HG02623 (cell line): ENCODE measurements around the gene GABRB3.

Experiments
- ATAC-seq: cut with Tn5 transposase; IDR thresholded peaks from one replicate; pipeline ENCODE4 v1.9.1; 2021; ENCODE audit warnings: moderate library complexity; ENCODE audit not compliant: unreplicated experiment

GABRB3 gene

DNA sequence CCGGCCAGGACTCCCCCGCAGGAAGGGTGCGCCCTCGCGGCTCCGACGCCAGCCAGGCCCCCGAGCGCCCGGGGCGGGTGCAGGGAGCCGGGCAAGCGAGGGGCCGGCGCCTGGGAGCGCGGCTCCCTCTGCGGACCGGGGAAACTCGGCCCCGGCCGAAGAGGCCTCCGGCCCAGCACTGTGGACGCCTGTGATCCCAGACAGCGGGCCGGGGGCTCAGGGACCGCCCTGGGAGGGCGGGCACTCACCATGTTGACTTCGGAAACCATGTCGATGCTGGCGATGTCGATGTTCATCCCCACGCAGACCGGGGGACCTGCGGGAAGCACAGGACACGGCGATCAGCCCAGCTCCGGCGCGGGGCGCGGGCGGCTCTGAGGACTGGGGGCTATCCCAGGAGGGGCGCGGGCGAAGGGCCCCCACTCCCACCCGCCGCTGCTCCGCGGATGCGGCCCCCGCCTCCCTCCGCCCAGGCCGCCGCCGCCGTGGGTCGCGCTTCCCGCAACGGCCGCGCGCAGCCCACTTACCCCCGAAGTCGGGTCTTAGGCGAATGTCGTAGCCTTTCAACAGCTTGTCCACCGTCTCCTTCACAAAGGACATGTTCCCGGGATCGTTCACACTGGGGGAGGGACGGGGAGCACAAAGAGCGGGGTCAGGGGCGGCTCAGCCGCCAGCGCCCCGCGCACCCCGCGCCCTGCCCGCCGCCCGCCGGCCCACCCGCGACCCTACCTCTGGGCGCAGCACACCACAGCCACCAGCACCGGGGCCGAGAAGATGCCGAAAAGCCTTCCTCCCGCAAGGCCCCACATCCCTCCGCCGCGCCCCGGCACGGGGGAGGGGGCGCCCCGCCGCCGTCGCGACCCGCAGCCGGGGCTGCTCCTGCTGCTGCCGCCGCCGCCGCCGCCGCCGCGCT is at the start of gene GABRB3:
GABRB3 (minus strand) TSS at position 913 of the 913 bp plus-strand sequence.
- no peak for ATAC-seq

DNA sequence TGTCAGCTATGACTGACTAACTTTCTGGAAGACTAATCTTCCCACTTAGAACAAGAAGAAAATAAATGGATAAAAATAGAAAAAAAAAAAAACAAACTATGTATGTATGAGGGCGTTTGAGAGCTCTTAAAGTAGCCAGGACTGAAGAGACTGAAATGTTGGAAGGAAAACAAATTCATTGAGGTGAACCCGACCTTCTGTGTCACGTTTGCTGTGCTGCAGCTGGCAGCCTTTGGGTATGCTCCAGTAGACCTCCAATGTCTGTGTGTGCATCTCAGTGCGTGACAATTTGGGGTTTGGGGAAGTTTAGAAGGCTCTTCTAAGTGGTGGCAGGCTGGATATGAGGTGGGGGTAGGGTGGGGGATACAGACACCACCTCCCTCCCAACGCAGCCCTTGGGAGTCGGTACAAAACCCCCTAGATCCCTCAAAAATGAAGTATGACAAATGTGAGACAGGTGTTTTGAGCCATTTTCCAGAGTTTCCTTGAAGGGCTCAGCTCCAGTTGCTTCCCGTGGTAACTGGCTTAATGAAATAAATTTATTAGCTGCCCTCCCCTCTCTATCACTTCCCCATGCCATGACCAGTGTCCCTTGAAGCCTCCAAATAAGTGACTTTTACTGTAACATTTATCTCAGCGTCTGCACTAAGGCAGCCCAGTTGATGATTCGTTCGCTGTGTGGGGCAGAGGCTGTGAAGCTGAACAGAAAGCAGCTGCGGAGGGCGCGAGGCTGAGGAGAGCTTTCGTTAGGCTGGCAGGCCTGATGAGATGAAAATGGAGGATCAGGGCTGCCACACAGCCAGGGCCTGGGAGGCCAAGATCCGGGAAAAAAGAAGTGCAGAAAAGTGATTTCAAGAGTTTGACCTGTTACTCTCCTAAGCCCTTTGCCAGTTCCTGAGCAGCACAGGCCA is 34.9 kb upstream of the GABRB3 start:
- no peak for ATAC-seq

GRCh38 chr15:26806574-26806973 is 33.7 kb upstream of the GABRB3 start:
- ATAC-seq, result no peak

- no peak for ATAC-seq
Observed at GRCh38 chr15:26806151-26806550, 33.3 kb upstream of the GABRB3 start.

DNA sequence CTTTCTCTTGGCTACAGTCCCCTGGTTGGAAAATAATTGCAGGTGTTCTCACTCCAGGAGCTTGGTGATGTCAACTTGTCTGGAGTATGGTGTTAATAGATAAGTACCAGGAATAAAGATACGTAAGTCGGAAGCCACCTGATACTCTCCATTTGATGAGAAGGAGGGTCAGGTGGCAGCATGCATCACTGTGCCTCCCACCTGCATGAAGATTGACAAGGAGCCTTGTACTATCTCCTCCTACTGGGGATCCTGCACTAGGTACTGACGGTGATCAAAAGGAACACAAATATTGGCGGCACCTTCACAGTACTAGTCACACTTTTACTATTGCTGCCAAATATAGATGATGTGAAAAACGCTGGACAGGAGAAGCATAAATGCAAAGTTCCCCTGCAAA is 32.6 kb upstream of the GABRB3 start:
- ATAC-seq, result no peak

GRCh38 chr15:26804063-26804804 is 31.4 kb upstream of the GABRB3 start:
- ATAC-seq, result no peak

DNA sequence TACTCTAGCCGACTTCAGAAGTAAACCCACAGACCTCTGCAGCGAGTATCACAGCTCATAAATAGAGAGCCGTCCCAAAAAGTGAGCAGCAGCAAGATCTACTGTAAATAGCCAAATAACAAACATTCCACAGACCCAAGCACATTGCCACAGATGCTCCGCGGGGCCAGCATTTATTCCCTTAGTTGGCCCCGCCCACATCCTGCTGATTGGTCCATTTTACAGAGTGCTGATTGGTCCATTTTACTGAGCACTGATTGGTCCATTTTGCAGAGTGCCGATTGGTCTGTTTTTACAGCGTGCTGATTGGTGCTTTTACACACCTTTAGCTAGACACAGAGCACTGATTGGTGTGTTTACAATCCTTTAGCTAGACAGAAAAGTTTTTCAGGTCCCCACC is 17.3 kb upstream of the GABRB3 start:
- no peak for ATAC-seq

DNA sequence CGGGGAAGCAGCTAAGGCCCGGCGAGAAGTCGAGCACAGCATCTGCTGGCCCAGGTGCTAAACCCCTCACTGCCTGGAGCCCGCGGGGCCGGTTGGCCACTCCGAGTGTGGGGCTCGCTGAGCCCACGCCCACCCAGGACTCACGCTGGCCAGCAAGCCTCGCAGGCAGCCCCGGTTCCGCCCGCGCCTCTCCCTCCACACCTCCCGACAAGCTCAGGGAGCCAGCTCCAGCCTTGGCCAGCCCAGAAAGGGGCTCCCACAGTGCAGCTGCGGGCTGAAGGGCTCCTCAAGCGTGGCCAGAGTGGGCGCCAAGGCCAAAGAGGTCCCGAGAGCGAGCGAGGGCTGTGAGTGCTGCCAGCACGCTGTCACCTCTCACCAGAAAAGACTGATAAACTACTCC is 8.9 kb upstream of the GABRB3 start:
- ATAC-seq, result no peak

DNA sequence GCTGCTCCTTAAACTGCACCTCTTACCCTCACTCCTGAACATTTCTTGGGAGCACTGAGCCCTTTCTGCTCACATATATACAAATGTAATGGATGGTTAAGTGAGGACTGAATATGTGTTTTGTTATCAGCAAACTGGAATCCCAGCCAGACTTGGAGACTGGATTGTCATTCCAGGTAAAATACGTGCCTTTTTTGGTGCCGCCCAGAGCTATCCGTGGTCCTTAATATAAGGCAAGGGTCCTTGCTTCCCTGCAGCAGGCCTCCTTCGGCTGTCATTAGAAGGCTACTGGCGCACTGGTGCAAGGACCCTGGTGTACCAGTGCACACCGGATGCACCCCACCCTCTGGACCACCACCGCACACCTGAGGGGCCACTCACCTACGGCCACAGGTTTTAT is 1.1 kb upstream of the GABRB3 start:
- no peak for ATAC-seq

- ATAC-seq, result no peak
Observed at GRCh38 chr15:26773067-26773877, 406 bp upstream of the GABRB3 start.

DNA sequence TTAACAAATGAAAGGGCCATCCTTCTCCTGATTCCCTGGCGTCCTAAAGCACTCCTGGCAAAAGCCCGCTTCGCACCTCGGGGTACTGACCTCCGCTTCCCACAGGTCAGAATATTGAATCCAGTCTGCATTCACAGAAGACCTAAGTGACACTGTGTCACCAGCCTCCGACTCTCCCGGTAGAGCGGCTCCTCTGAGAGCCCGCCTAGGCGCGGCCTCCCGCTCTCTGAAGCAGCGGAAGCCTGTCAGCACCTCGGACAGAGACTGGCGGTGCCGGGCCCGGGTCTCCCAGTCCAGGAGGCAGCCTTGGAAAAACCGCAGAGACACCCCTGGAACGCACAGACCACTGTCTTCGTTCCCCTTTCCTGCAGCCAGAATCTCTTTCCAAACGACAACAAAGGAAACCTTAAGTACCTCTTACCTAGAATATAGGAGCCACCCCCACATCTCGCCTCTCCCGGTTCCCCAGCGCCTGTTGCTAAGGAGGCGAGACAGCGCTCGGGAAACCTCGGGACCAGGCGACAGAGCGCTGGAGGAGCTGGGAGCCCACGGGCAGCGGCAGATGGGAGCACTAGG is 1.2 kb downstream of the GABRB3 start:
- no peak for ATAC-seq

- ATAC-seq, result no peak
Observed at GRCh38 chr15:26771168-26771567, 1.7 kb downstream of the GABRB3 start.

- no peak for ATAC-seq
Observed at GRCh38 chr15:26767169-26767670, 5.6 kb downstream of the GABRB3 start.

GRCh38 chr15:26766262-26766661 is 6.6 kb downstream of the GABRB3 start:
- no peak for ATAC-seq

GRCh38 chr15:26759986-26760385 is 12.9 kb downstream of the GABRB3 start:
- no peak for ATAC-seq

DNA sequence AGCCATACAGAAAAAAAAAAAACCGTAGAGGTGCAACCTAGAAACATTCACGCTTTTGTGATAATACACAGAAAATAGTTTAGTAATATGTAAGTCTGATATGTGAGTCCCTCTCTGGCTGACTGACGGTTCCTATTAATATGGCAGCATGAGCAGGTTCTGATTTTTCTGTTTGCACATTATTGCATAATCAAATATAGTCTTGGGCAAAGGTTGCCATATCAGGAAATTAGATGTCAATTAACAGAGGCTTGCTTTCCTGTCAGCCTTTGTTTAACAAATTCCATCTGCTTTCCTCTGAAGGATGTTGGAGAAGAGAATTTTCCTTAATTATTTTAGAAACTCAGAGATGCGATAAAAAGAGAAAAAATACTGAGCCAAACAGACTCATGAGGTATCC is 14.8 kb downstream of the GABRB3 start:
- no peak for ATAC-seq

DNA sequence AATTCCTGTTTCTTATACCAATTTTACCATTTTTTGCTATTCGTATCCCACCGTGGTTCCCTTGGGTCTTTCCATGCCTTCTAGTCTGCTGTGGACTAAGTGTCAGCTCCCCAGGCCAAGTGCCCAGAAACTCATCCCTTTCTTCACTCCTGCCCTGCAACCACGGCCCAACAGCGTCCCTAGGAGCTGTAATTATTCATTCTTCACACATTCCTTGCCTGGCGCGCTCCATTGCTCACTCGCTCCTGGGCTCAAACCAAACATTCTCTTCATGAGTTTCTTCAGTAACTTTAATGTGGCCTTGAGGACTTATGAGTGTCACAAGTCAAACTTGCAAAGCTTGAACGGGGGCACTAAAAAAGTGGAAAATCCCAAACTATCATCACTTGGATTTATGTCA is 15.7 kb downstream of the GABRB3 start:
- no peak for ATAC-seq

DNA sequence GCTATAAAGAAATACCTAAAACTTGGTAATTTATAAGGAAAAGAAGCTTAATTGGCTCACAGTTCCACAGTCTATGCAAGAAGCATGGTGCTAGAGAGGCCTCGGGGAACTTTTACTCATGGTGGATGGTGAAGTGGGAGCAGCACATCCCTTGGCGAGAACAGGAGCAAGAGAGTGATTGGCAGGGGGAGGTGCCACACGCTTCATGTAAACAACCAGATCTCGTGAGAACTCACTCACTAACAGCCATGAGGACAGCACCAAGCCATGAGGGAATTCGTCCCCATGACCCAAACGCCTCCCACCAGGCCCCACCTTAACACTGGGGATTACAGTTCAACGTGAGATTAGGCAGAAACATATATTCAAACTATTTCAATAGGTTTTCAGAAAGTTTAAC is 28.0 kb downstream of the GABRB3 start:
- no peak for ATAC-seq

DNA sequence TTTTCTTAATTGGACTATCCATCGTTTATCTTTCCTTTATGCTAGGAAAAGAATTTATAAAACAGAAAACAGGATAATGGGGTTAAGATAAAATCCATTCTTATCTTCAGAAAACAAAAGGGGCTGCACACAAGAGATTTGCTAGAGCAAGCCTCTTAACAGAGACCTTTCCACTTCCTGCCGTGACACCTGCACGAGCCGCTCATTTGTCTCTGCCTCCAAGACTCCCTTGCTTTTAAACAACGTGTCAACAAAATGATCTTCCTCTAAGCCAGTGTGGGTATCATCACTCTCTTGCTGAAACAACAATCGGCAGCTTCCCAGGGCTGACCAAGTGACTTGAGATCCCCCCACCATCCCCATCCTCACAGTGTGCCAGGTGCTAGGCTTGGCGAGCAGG is 33.1 kb downstream of the GABRB3 start:
- no peak for ATAC-seq

GRCh38 chr15:26738996-26739395 is 33.9 kb downstream of the GABRB3 start:
- no peak for ATAC-seq
